Panc1 (cell line): ENCODE measurements around the gene KLF6. TPM values are rescaled to one million over a fixed set of nuclear protein-coding genes. Genes with fewer than 3 reads are reported as not detected.
A peak's percentile ranks its signal among the peaks of the same experiment; 100 is the strongest.

Experiments
- ATAC-seq: fragments of 200-7000 bp; cut with Tn5 transposase; 2 replicates; pipeline ENCODE4 v1.9.1; 2020; ENCODE audit warnings: mild to moderate bottlenecking, moderate library complexity
- BruUV-seq: library from RNA; stranded (reverse); fragments of 400-500 nt; replicated peaks from 2 replicates; lab custom pipeline; 2021; lab: Mats Ljungman, UMichigan
- CTCF ChIA-PET: fragments of 300-600 bp; sonication (Branson Sonifier 250); formaldehyde crosslinking; loops from one replicate; lab custom pipeline; 2022; ENCODE audit warnings: antibody characterized with exemption; lab: Charles Lee
- POLR2A ChIA-PET: fragments of 300-600 bp; sonication (Branson Sonifier 250); formaldehyde crosslinking; loops from one replicate; lab custom pipeline; 2022; ENCODE audit warnings: antibody characterized with exemption; lab: Charles Lee
- DNase-seq: peaks from one replicate; pipeline ENCODE4 v3.0.0-alpha.2; 2010; ENCODE audit warnings: low read depth, low spot score
- H3K27ac ChIP-seq: 2 replicates; pipeline ENCODE4 v1.5.1; 2011; ENCODE audit warnings: mild to moderate bottlenecking, low read length, inconsistent platforms
- H3K27me3 ChIP-seq: fragments of 200-500 bp; sonication (Bioruptor generic); 2 replicates; pipeline ENCODE4 v1.6.0; 2014; ENCODE audit warnings: low read length, inconsistent platforms; ENCODE audit not compliant: control insufficient read depth, insufficient read depth
- H3K36me3 ChIP-seq: fragments of 200-500 bp; sonication (Bioruptor generic); 2 replicates; pipeline ENCODE4 v1.5.1; 2014; ENCODE audit warnings: inconsistent platforms, mild to moderate bottlenecking, low read length, moderate library complexity; ENCODE audit not compliant: control insufficient read depth, insufficient read depth
- H3K4me1 ChIP-seq: 2 replicates; pipeline ENCODE4 v1.5.1; 2011; ENCODE audit warnings: inconsistent platforms, mild to moderate bottlenecking, low read length, moderate library complexity; ENCODE audit not compliant: control insufficient read depth, insufficient read depth
- H3K4me3 ChIP-seq, 2 experiments: 2 replicates each; pipeline ENCODE4 v1.5.1; 2011 to 2012; ENCODE audit warnings: low read depth in 2 of 2, low read length in 2 of 2, mild to moderate bottlenecking in 2 of 2, inconsistent platforms in 1 of 2, moderate library complexity in 1 of 2
- H3K9me3 ChIP-seq: fragments of 200-500 bp; sonication (Bioruptor generic); 2 replicates; pipeline ENCODE4 v1.5.1; 2014; ENCODE audit warnings: low read depth, mild to moderate bottlenecking, inconsistent platforms, low read length, moderate library complexity; ENCODE audit not compliant: control insufficient read depth, insufficient read depth
- CTCF ChIP-seq: fragments of 450-650 bp; IDR thresholded peaks from 2 replicates; pipeline ENCODE4 v1.5.1; 2017; ENCODE audit warnings: mild to moderate bottlenecking
- POLR2AphosphoS5 ChIP-seq: IDR thresholded peaks from 2 replicates; pipeline ENCODE4 v1.6.1; 2012; ENCODE audit warnings: mild to moderate bottlenecking, low read depth, low read length, moderate library complexity
- SIN3A ChIP-seq: IDR thresholded peaks from 2 replicates; pipeline ENCODE4 v1.6.1; 2012; ENCODE audit warnings: low read depth, mild to moderate bottlenecking, low read length, moderate library complexity, borderline replicate concordance; ENCODE audit not compliant: insufficient read depth
- TCF7L2 ChIP-seq: IDR thresholded peaks from 2 replicates; pipeline ENCODE4 v1.6.1; 2011; ENCODE audit warnings: mild to moderate bottlenecking, low read depth, low read length, inconsistent platforms
- in situ Hi-C: cut with HindIII; loops from 2 replicates; pipeline ENCODE4 v1.10.0; 2016; ENCODE audit warnings: low sequenced_read_pairs, low pct_unique_long_range_greater_than_20kb
- intact Hi-C: fragments of 100-400 bp; cut with micrococcal nuclease; formaldehyde crosslinking; loops from one replicate; pipeline ENCODE4 v1.10.0; 2022; ENCODE audit not compliant: unreplicated experiment
- total RNA-seq: library from RNA; stranded (reverse); gene quantifications from one replicate; pipeline ENCODE4 v1.2.1, GENCODE V29; 2021; ENCODE audit not compliant: unreplicated experiment
- TF ChIP-seq, protein P1 (sequence below), 2 experiments: IDR thresholded peaks; 2 replicates each; pipeline ENCODE4 v1.6.1; 2011 to 2012; ENCODE audit warnings: low read depth in 2 of 2, control low read depth in 1 of 2, low read length in 1 of 2, mild to moderate bottlenecking in 1 of 2, moderate library complexity in 1 of 2; ENCODE audit not compliant: insufficient read depth in 1 of 2

The KLF6 gene
- total RNA-seq, 1 experiment from 2014 or later, result 177 TPM

GRCh38 chr10:3748484-3748883, 36.5 kb downstream of the KLF6 start:
- ChIA-PET POLR2A (interaction anchor here (0.6 kb wide), 1 partner anchor 65 kb away, joined by 6 read pairs; no protein-coding TSS in a partner anchor), CTCF (interaction anchor here (0.6 kb wide), 2 partner anchors 26 to 619 kb away, joined by 9 read pairs; no protein-coding TSS in a partner anchor)
- intact Hi-C loops (no loop called here), in situ Hi-C loops (no loop called here)
- Histone ChIP-seq H3K4me3 (no peak overlapping the region), H3K27me3 (no peaks in the 10 kb centered on the region), H3K36me3 (no peaks in the 10 kb centered on the region), H3K4me1 (peaks cover 29% of the 10 kb centered on the region), H3K9me3 (no peaks in the 10 kb centered on the region), H3K27ac (peak overlapping the region; percentile 73; the same call in 1 of the 2 replicates)
- TF ChIP-seq POLR2AphosphoS5 (no peak), SIN3A (no peak), TCF7L2 (no peak), CTCF (no peak)
- TF ChIP-seq, protein P1, sequence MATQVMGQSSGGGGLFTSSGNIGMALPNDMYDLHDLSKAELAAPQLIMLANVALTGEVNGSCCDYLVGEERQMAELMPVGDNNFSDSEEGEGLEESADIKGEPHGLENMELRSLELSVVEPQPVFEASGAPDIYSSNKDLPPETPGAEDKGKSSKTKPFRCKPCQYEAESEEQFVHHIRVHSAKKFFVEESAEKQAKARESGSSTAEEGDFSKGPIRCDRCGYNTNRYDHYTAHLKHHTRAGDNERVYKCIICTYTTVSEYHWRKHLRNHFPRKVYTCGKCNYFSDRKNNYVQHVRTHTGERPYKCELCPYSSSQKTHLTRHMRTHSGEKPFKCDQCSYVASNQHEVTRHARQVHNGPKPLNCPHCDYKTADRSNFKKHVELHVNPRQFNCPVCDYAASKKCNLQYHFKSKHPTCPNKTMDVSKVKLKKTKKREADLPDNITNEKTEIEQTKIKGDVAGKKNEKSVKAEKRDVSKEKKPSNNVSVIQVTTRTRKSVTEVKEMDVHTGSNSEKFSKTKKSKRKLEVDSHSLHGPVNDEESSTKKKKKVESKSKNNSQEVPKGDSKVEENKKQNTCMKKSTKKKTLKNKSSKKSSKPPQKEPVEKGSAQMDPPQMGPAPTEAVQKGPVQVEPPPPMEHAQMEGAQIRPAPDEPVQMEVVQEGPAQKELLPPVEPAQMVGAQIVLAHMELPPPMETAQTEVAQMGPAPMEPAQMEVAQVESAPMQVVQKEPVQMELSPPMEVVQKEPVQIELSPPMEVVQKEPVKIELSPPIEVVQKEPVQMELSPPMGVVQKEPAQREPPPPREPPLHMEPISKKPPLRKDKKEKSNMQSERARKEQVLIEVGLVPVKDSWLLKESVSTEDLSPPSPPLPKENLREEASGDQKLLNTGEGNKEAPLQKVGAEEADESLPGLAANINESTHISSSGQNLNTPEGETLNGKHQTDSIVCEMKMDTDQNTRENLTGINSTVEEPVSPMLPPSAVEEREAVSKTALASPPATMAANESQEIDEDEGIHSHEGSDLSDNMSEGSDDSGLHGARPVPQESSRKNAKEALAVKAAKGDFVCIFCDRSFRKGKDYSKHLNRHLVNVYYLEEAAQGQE (IDR thresholded peaks at IDR 0.05; ENCODE audit: insufficient read depth in 1 of 2, low read depth in 2 of 2, low read length in 1 of 2), result no peak
- BruUV-seq, result no TSS peak
- ATAC-seq, result 0 out of 2 replicates have a peak, but pooled peaks have one; percentile 40
- DNase-seq, result no peak

- TF ChIP-seq SIN3A (no peak), CTCF (no peak), TCF7L2 (no peak), POLR2AphosphoS5 (no peak)
- TF ChIP-seq, protein P1 (IDR thresholded peaks at IDR 0.05; ENCODE audit: insufficient read depth in 1 of 2, low read depth in 2 of 2, low read length in 1 of 2), result no peak
- no peaks in the 10 kb centered on the region for H3K27me3 ChIP-seq
- BruUV-seq, result no TSS peak
- no peaks in the 10 kb centered on the region for H3K9me3 ChIP-seq
- in situ Hi-C loops, result no loop called here
- ATAC-seq, result peak; percentile 73
- peak overlapping the region; percentile 74 for H3K27ac ChIP-seq
- peaks cover 29% of the 10 kb centered on the region for H3K4me1 ChIP-seq
- no peak overlapping the region for H3K4me3 ChIP-seq
- intact Hi-C loops, result no loop called here
- no peaks in the 10 kb centered on the region for H3K36me3 ChIP-seq
- ChIA-PET CTCF (interaction anchor here (0.6 kb wide), 2 partner anchors 26 to 619 kb away, joined by 9 read pairs; no protein-coding TSS in a partner anchor), POLR2A (interaction anchor here (0.6 kb wide), 1 partner anchor 65 kb away, joined by 6 read pairs; no protein-coding TSS in a partner anchor)
- DNase-seq, result no peak
Measured at GRCh38 chr10:3747984-3748383, 37.0 kb downstream of the KLF6 start.
